HCT116 (cell line): ENCODE results near the gene BTBD10. TPM values are rescaled to one million over a fixed set of nuclear protein-coding genes. Genes with fewer than 3 reads are reported as not detected.

ENCODE experiments used
- ATAC-seq: fragments of 200-7000 bp; cut with Tn5 transposase; 2 replicates; pipeline ENCODE4 v1.9.1; 2020; ENCODE audit warnings: mild to moderate bottlenecking, moderate library complexity
- BruUV-seq: library from RNA; stranded (reverse); fragments of 400-500 nt; replicated peaks from 2 replicates; lab custom pipeline; 2021; lab: Mats Ljungman, UMichigan
- CTCF ChIA-PET: fragments of 300-600 bp; sonication (Branson Sonifier 250); formaldehyde crosslinking; loops from one replicate; lab custom pipeline; 2021; ENCODE audit warnings: antibody characterized with exemption; lab: Charles Lee
- POLR2A ChIA-PET: fragments of 300-600, 350-600 bp; sonication (Branson Sonifier 250); formaldehyde crosslinking; loops from one replicate; lab custom pipeline; 2021; ENCODE audit warnings: antibody characterized with exemption; lab: Charles Lee
- RAD21 ChIA-PET, 2 experiments: fragments of 300-600 bp; sonication (Branson Sonifier 250); formaldehyde crosslinking; loops; one replicate each; lab custom pipeline; 2023; ENCODE audit warnings: low total read pairs in 2 of 2; ENCODE audit not compliant: uncharacterized antibody in 2 of 2, unreplicated experiment in 2 of 2, low non-redundant PET in 1 of 2; lab: Charles Lee
- DNase-seq: peaks from one replicate; pipeline ENCODE4 v3.0.0-alpha.2; 2010; ENCODE audit warnings: low read depth, low spot score
- H2AFZ ChIP-seq: fragments of 200-600 bp; shearing (Covaris generic), sonication (generic); 2 replicates; pipeline ENCODE4 v1.6.1; 2017; ENCODE audit warnings: low read depth, mixed run types, mixed read lengths, antibody characterized with exemption, low read length; ENCODE audit not compliant: poor library complexity, severe bottlenecking
- H3K27ac ChIP-seq: 2 replicates; pipeline ENCODE4 v1.5.1; 2012; ENCODE audit warnings: low read depth, low read length
- H3K27me3 ChIP-seq: fragments of 200-600 bp; sonication (generic); 2 replicates; pipeline ENCODE4 v1.6.1; 2016; ENCODE audit warnings: mixed run types, low read length, mixed read lengths; ENCODE audit not compliant: insufficient read depth
- H3K36me3 ChIP-seq, 2 experiments: fragments of 200-500 bp in 1 of 2; fragments of 200-600 bp in 1 of 2; sonication (Bioruptor generic) in 1 of 2; sonication (generic) in 1 of 2; 2 replicates each; pipeline versions ENCODE4 v1.5.1 to v1.6.1; 2014 to 2016; ENCODE audit warnings: low read length in 2 of 2, inconsistent platforms in 1 of 2, mixed read lengths in 1 of 2, mixed run types in 1 of 2; ENCODE audit not compliant: insufficient read depth in 2 of 2, control insufficient read depth in 1 of 2
- H3K4me1 ChIP-seq, 2 experiments: fragments of 200-600 bp in 1 of 2; sonication (generic) in 1 of 2; 2 replicates each; pipeline versions ENCODE4 v1.5.1 to v1.6.1; 2012 to 2017; ENCODE audit warnings: low read length in 2 of 2, inconsistent platforms in 1 of 2, mild to moderate bottlenecking in 1 of 2, mixed read lengths in 1 of 2, mixed run types in 1 of 2, moderate library complexity in 1 of 2; ENCODE audit not compliant: insufficient read depth in 2 of 2, control insufficient read depth in 1 of 2
- H3K4me2 ChIP-seq: fragments of 200-600 bp; sonication (generic); 2 replicates; pipeline ENCODE4 v1.6.1; 2017; ENCODE audit warnings: mixed run types, low read length, mixed read lengths
- H3K4me3 ChIP-seq, 2 experiments: fragments of 200-600 bp in 1 of 2; sonication (generic) in 1 of 2; replicated peaks in 1 of 2; 2 replicates each; pipeline ENCODE4 v1.5.1; 2011 to 2016; ENCODE audit warnings: low read length in 2 of 2, control low read depth in 1 of 2, low read depth in 1 of 2, mild to moderate bottlenecking in 1 of 2, mixed read lengths in 1 of 2, mixed run types in 1 of 2
- H3K79me2 ChIP-seq: fragments of 200-600 bp; sonication (generic); 2 replicates; pipeline ENCODE4 v1.6.1; 2017; ENCODE audit warnings: mild to moderate bottlenecking, mixed run types, low read length, moderate library complexity, mixed read lengths; ENCODE audit not compliant: insufficient read depth
- H3K9ac ChIP-seq: fragments of 200-600 bp; sonication (generic); 2 replicates; pipeline ENCODE4 v1.6.1; 2016; ENCODE audit warnings: low read length, mixed read lengths
- H3K9me2 ChIP-seq: fragments of 200-600 bp; sonication (generic), shearing (Covaris generic); 2 replicates; pipeline ENCODE4 v1.6.1; 2017; ENCODE audit warnings: mixed run types, mild to moderate bottlenecking, moderate library complexity; ENCODE audit not compliant: insufficient read depth
- H3K9me3 ChIP-seq, 2 experiments: fragments of 200-500 bp in 1 of 2; fragments of 200-600 bp in 1 of 2; sonication (Bioruptor generic) in 1 of 2; sonication (generic) in 1 of 2; 2 replicates each; pipeline ENCODE4 v1.6.1; 2014 to 2017; ENCODE audit warnings: low read length in 2 of 2, mixed read lengths in 2 of 2, inconsistent platforms in 1 of 2, low read depth in 1 of 2, mild to moderate bottlenecking in 1 of 2, mixed run types in 1 of 2, moderate library complexity in 1 of 2; ENCODE audit not compliant: control insufficient read depth in 1 of 2, insufficient read depth in 1 of 2
- H4K20me1 ChIP-seq: fragments of 200-600 bp; sonication (generic), shearing (Covaris generic); 2 replicates; pipeline ENCODE4 v1.6.1; 2017; ENCODE audit warnings: mixed run types, mild to moderate bottlenecking, moderate library complexity; ENCODE audit not compliant: insufficient read depth
- EZH2 ChIP-seq: fragments of 200-600 bp; sonication (generic); IDR thresholded peaks from 2 replicates; pipeline ENCODE4 v1.6.1; 2017; ENCODE audit warnings: antibody characterized with exemption, mixed run types
- POLR2A ChIP-seq: IDR thresholded peaks from 2 replicates; pipeline ENCODE4 v1.7.0; 2011; ENCODE audit warnings: borderline replicate concordance; ENCODE audit not compliant: insufficient read depth, insufficient read length; ENCODE audit errors: extremely low read depth
- POLR2AphosphoS5 ChIP-seq: IDR thresholded peaks from 2 replicates; pipeline ENCODE4 v1.6.1; 2011; ENCODE audit warnings: mild to moderate bottlenecking, low read depth, low read length, moderate library complexity
- RAD21 ChIP-seq: IDR thresholded peaks from 2 replicates; pipeline ENCODE4 v1.6.1; 2012; ENCODE audit warnings: low read depth, mild to moderate bottlenecking
- SIN3A ChIP-seq: IDR thresholded peaks from 2 replicates; pipeline ENCODE4 v1.6.1; 2012; ENCODE audit warnings: low read depth
- SP1 ChIP-seq: IDR thresholded peaks from 2 replicates; pipeline ENCODE4 v1.6.1; 2012; ENCODE audit warnings: low read depth
- intact Hi-C: fragments of 100-400 bp; cut with micrococcal nuclease; formaldehyde crosslinking; loops from 2 replicates; pipeline ENCODE4 v1.10.0; 2022
- total RNA-seq: library from RNA; stranded (reverse); gene quantifications from one replicate; pipeline ENCODE4 v1.2.1, GENCODE V29; 2021; ENCODE audit not compliant: unreplicated experiment
- TF ChIP-seq, protein P1 (sequence below): IDR thresholded peaks from 2 replicates; pipeline ENCODE4 v1.6.1; 2011; ENCODE audit warnings: mild to moderate bottlenecking, low read length, moderate library complexity; ENCODE audit not compliant: insufficient replicate concordance; ENCODE audit errors: extremely low read depth
- TF ChIP-seq, protein P2 (sequence below), 3 experiments: fragments of 200-600 bp in 1 of 3; sonication (generic) in 1 of 3; IDR thresholded peaks in 2 of 3; conservative IDR thresholded peaks in 1 of 3; 2 replicates each; pipeline ENCODE4 v1.5.1; 2012 to 2017; ENCODE audit warnings: low read depth in 2 of 3, low read length in 2 of 3, antibody characterized with exemption in 1 of 3, borderline replicate concordance in 1 of 3, control low read depth in 1 of 3, mild to moderate bottlenecking in 1 of 3, mixed read lengths in 1 of 3, mixed run types in 1 of 3, moderate library complexity in 1 of 3; ENCODE audit not compliant: insufficient read depth in 1 of 3
- TF ChIP-seq, protein P3 (sequence below): IDR thresholded peaks from 2 replicates; pipeline ENCODE4 v1.6.1; 2012
- TF ChIP-seq, protein P4 (sequence below): IDR thresholded peaks from 2 replicates; pipeline ENCODE4 v1.6.1; 2012; ENCODE audit warnings: low read depth

BTBD10 gene
- total RNA-seq, 1 experiment from 2014 or later, result 17.0 TPM

DNA sequence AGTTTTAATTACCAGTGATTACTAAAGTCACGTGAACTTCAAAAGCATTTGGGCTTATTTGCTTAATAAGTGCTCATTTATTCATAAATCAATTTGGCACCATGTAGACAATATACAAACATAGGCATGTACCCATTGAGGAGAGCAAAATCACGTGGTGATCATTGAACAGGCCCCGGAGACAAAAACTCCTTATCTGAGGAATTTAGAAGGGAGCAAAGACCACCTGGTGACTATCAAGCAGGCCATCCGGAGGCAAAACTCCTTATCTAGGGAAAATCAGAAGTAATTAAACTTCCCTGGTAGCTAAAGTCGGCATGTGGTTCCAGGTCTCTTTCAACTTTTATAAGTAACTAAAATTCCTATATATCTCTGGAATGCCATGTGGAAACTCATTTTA is 5.7 kb upstream of the BTBD10 start:
- H3K4me3 ChIP-seq, result no peak overlapping the region
- H3K4me1 ChIP-seq, result peaks cover 0 to 1% of the 10 kb centered on the region in 2 experiments; a peak in 2 of 4 replicates
- no peak overlapping the region for H3K4me2 ChIP-seq
- H3K79me2 ChIP-seq, result no peaks in the 10 kb centered on the region
- H3K27me3 ChIP-seq, result no peaks in the 10 kb centered on the region
- H2AFZ ChIP-seq, result no peak overlapping the region
- TF ChIP-seq, protein P1, sequence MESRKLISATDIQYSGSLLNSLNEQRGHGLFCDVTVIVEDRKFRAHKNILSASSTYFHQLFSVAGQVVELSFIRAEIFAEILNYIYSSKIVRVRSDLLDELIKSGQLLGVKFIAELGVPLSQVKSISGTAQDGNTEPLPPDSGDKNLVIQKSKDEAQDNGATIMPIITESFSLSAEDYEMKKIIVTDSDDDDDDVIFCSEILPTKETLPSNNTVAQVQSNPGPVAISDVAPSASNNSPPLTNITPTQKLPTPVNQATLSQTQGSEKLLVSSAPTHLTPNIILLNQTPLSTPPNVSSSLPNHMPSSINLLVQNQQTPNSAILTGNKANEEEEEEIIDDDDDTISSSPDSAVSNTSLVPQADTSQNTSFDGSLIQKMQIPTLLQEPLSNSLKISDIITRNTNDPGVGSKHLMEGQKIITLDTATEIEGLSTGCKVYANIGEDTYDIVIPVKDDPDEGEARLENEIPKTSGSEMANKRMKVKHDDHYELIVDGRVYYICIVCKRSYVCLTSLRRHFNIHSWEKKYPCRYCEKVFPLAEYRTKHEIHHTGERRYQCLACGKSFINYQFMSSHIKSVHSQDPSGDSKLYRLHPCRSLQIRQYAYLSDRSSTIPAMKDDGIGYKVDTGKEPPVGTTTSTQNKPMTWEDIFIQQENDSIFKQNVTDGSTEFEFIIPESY, result no peak
- TF ChIP-seq RAD21 (no peak), POLR2A (no peak), POLR2AphosphoS5 (no peak), SP1 (no peak), EZH2 (no peak), SIN3A (no peak)
- TF ChIP-seq, protein P2, sequence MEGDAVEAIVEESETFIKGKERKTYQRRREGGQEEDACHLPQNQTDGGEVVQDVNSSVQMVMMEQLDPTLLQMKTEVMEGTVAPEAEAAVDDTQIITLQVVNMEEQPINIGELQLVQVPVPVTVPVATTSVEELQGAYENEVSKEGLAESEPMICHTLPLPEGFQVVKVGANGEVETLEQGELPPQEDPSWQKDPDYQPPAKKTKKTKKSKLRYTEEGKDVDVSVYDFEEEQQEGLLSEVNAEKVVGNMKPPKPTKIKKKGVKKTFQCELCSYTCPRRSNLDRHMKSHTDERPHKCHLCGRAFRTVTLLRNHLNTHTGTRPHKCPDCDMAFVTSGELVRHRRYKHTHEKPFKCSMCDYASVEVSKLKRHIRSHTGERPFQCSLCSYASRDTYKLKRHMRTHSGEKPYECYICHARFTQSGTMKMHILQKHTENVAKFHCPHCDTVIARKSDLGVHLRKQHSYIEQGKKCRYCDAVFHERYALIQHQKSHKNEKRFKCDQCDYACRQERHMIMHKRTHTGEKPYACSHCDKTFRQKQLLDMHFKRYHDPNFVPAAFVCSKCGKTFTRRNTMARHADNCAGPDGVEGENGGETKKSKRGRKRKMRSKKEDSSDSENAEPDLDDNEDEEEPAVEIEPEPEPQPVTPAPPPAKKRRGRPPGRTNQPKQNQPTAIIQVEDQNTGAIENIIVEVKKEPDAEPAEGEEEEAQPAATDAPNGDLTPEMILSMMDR (IDR thresholded peaks at IDR 0.05 in 2 of 3, conservative IDR thresholded peaks at IDR 0.05 in 1 of 3; ENCODE audit: borderline replicate concordance in 1 of 3, insufficient read depth in 1 of 3, low read depth in 2 of 3, low read length in 2 of 3), result no peak
- TF ChIP-seq, protein P3, sequence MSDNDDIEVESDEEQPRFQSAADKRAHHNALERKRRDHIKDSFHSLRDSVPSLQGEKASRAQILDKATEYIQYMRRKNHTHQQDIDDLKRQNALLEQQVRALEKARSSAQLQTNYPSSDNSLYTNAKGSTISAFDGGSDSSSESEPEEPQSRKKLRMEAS, result no peak
- TF ChIP-seq, protein P4, sequence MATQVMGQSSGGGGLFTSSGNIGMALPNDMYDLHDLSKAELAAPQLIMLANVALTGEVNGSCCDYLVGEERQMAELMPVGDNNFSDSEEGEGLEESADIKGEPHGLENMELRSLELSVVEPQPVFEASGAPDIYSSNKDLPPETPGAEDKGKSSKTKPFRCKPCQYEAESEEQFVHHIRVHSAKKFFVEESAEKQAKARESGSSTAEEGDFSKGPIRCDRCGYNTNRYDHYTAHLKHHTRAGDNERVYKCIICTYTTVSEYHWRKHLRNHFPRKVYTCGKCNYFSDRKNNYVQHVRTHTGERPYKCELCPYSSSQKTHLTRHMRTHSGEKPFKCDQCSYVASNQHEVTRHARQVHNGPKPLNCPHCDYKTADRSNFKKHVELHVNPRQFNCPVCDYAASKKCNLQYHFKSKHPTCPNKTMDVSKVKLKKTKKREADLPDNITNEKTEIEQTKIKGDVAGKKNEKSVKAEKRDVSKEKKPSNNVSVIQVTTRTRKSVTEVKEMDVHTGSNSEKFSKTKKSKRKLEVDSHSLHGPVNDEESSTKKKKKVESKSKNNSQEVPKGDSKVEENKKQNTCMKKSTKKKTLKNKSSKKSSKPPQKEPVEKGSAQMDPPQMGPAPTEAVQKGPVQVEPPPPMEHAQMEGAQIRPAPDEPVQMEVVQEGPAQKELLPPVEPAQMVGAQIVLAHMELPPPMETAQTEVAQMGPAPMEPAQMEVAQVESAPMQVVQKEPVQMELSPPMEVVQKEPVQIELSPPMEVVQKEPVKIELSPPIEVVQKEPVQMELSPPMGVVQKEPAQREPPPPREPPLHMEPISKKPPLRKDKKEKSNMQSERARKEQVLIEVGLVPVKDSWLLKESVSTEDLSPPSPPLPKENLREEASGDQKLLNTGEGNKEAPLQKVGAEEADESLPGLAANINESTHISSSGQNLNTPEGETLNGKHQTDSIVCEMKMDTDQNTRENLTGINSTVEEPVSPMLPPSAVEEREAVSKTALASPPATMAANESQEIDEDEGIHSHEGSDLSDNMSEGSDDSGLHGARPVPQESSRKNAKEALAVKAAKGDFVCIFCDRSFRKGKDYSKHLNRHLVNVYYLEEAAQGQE, result no peak
- no peak for DNase-seq
- RAD21 ChIA-PET, result no interaction called here
- H3K36me3 ChIP-seq, result no peaks in the 10 kb centered on the region
- no peak for ATAC-seq
- no peaks in the 10 kb centered on the region for H3K9me2 ChIP-seq
- intact Hi-C loops, result no loop called here
- POLR2A ChIA-PET, result no interaction called here
- CTCF ChIA-PET, result no interaction called here
- BruUV-seq, result no TSS peak
- H3K27ac ChIP-seq, result no peak overlapping the region
- no peaks in the 10 kb centered on the region for H3K9me3 ChIP-seq
- no peak overlapping the region for H3K9ac ChIP-seq
- no peaks in the 10 kb centered on the region for H4K20me1 ChIP-seq
